K562 (cell line): ENCODE results near the gene LILRB3. TPM values are rescaled to one million over a fixed set of nuclear protein-coding genes. Genes with fewer than 3 reads are reported as not detected.

Source experiments
- BDP1 ChIP-seq: IDR thresholded peaks from 3 replicates; pipeline ENCODE4 v1.6.1; 2011; ENCODE audit not compliant: insufficient read length, insufficient read depth
- BRD4 ChIP-seq: fragments of 200-600 bp; sonication (generic); IDR thresholded peaks from 2 replicates; pipeline ENCODE4 v1.6.1; 2017; ENCODE audit warnings: inconsistent platforms
- CBX1 ChIP-seq: sonication (generic); IDR thresholded peaks from 2 replicates; pipeline ENCODE4 v1.6.1; 2016; ENCODE audit warnings: antibody characterized with exemption, low read depth, mild to moderate bottlenecking
- CREB1 ChIP-seq, 2 experiments: sonication (generic) in 1 of 2; formaldehyde crosslinking in 1 of 2; IDR thresholded peaks; 2 replicates each; pipeline versions ENCODE4 v1.6.1 to v1.8.0; 2012 to 2022; ENCODE audit warnings: inconsistent platforms in 1 of 2, mild to moderate bottlenecking in 1 of 2, missing genetic modification reagents in 1 of 2, moderate library complexity in 1 of 2
- CREB3 ChIP-seq: fragments of 450-650 bp; conservative IDR thresholded peaks from 2 replicates; pipeline ENCODE4 v1.6.1; 2016; ENCODE audit warnings: missing genetic modification characterization, low read depth, mild to moderate bottlenecking, missing compliant biosample characterization, moderate library complexity
- CTBP1 ChIP-seq: fragments of 450-650 bp; IDR thresholded peaks from 2 replicates; pipeline ENCODE4 v1.6.1; 2016; ENCODE audit warnings: borderline replicate concordance
- ETS2 ChIP-seq: IDR thresholded peaks from 2 replicates; pipeline ENCODE4 v1.6.1; 2016; ENCODE audit warnings: borderline replicate concordance, missing genetic modification characterization, mild to moderate bottlenecking, moderate library complexity, missing compliant biosample characterization; ENCODE audit not compliant: poor library complexity, severe bottlenecking
- MGA ChIP-seq: fragments of 450-650 bp; IDR thresholded peaks from 2 replicates; pipeline ENCODE4 v1.6.1; 2016; ENCODE audit warnings: mild to moderate bottlenecking, moderate library complexity
- NUFIP1 ChIP-seq: fragments of 450-650 bp; IDR thresholded peaks from 2 replicates; pipeline ENCODE4 v1.6.1; 2018; ENCODE audit not compliant: partially characterized antibody
- PREB ChIP-seq: sonication (generic); formaldehyde crosslinking; IDR thresholded peaks from 2 replicates; pipeline ENCODE4 v1.8.1; 2023; ENCODE audit warnings: mild to moderate bottlenecking, missing genetic modification reagents
- RHOXF2B ChIP-seq: fragments of 250-450 bp; sonication (Bioruptor Pico); conservative IDR thresholded peaks from 2 replicates; pipeline ENCODE4 v1.5.1; 2021
- TAL1 ChIP-seq: fragments of 450-650 bp; IDR thresholded peaks from 2 replicates; pipeline ENCODE4 v1.6.1; 2016; ENCODE audit warnings: mild to moderate bottlenecking
- TBL1XR1 ChIP-seq, 2 experiments: IDR thresholded peaks; 2 replicates each; pipeline ENCODE4 v1.6.1; 2012; ENCODE audit warnings: improper control_type of control experiment in 2 of 2, low read length in 2 of 2, mild to moderate bottlenecking in 1 of 2
- TCF7L2 ChIP-seq: fragments of 150-350 bp; IDR thresholded peaks from 2 replicates; pipeline ENCODE4 v1.6.1; 2016; ENCODE audit warnings: low read depth, mild to moderate bottlenecking, low read length, moderate library complexity
- ZNF507 ChIP-seq: conservative IDR thresholded peaks from 2 replicates; pipeline ENCODE4 v1.6.1; 2017; ENCODE audit warnings: missing genetic modification characterization, missing compliant biosample characterization
- ZNF717 ChIP-seq: fragments of 250-450 bp; sonication (Bioruptor Pico); IDR thresholded peaks from 2 replicates; pipeline ENCODE4 v1.5.0; 2021
- polyA plus RNA-seq, 8 experiments: library from polyadenylated mRNA; depleted of rRNA in 4 of 8; stranded (reverse) in 5 of 8; unstranded in 3 of 8; fragments of >200 nt; fragmentation: Nextera tagmentation in 2 of 8; fragmentation: Illumina TruSeq in 1 of 8; extraction: Ambion mirVana in 2 of 8; extraction: Trizol in 1 of 8; gene quantifications; 2 replicates each; pipeline versions ENCODE4 v1.2.1 to v1.2.3, GENCODE V29; 2011 to 2014; ENCODE audit warnings: inconsistent platforms in 1 of 8, missing spikeins in 1 of 8
- total RNA-seq, 7 experiments: library from RNA; depleted of rRNA in 6 of 7; stranded (reverse); fragments of >200 nt in 6 of 7; fragmentation: Illumina TruSeq in 2 of 7; extraction: Trizol in 2 of 7; gene quantifications; 2 replicates each; pipeline versions ENCODE4 v1.2.1 to v1.2.3, GENCODE V29; 2011 to 2021; ENCODE audit warnings: low replicate concordance in 1 of 7

The LILRB3 gene
- total and polyA plus RNA-seq, 9 of the 15 experiments (the other 6 are each of a cell fraction or from before 2014, with no cell fraction given), result 0.01 to 0.09 TPM; not detected in 7

- TF ChIP-seq CREB3 (tag) (no peak), BRD4 (no peak), ZNF507 (tag) (no peak), ZNF717 (CRISPR knock-in tag) (no peak), BDP1 (no peak), ETS2 (tag) (no peak), TCF7L2 (no peak), MGA (no peak), CTBP1 (no peak), CREB1 (IDR thresholded peaks at IDR 0.05) (no peak), CREB1 (CRISPR knock-in tag; IDR thresholded peaks at IDR 0.05) (no peak), TBL1XR1 (IDR thresholded peaks at IDR 0.05; ENCODE audit: low read length in 2 of 2) (no peak), TAL1 (no peak), NUFIP1 (no peak), RHOXF2B (CRISPR knock-in tag) (no peak), CBX1 (no peak), PREB (CRISPR knock-in tag) (no peak)
Observed at GRCh38 chr19:54178581-54179261, 44.1 kb downstream of the LILRB3 start (continued).
